Measurements from ENCODE around the gene PXDN.
A peak's percentile ranks its signal among the peaks of the same experiment; 100 is the strongest.
"Not testable (repeated sequence)": the region's sequence is repeated elsewhere in the genome, so short reads cannot be mapped to it uniquely, and the experiment has no call there.

PXDN gene

DNA sequence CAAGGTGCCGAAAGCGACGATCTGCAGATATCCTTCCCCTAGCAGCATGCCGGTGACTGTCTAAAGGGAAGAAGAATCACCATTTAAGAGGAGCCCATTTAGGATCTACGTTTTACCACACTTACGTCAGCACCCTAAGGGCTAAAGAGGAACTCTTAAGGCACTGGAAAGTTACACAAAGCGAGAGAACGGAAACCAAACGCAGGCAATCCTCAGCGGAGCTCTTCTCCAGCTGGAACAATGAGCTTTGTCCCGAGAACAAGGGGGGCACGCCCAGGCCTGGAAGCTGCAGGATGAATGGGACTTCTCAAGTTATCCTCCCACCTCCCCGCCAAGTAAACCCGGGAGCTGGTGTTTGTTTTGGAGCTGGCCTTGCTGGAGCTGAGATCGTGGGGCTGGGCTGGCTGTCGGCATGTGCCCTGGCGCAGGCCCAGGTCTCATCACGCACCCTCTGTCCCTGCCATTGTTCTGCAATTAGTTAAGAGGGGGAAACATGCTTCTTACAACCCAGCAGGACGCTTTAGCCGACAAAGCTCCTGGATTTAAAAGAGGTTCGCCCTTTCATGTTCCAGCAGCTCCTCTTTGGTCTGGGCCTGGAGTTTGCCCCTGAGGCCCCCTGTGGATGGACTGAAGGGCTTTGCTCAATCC is 36.4 kb downstream of the PXDN start:
- peak; percentile 91 for DNase-seq (ENCODE audit: low read depth, low spot score)
- TF ChIP-seq, protein P1, sequence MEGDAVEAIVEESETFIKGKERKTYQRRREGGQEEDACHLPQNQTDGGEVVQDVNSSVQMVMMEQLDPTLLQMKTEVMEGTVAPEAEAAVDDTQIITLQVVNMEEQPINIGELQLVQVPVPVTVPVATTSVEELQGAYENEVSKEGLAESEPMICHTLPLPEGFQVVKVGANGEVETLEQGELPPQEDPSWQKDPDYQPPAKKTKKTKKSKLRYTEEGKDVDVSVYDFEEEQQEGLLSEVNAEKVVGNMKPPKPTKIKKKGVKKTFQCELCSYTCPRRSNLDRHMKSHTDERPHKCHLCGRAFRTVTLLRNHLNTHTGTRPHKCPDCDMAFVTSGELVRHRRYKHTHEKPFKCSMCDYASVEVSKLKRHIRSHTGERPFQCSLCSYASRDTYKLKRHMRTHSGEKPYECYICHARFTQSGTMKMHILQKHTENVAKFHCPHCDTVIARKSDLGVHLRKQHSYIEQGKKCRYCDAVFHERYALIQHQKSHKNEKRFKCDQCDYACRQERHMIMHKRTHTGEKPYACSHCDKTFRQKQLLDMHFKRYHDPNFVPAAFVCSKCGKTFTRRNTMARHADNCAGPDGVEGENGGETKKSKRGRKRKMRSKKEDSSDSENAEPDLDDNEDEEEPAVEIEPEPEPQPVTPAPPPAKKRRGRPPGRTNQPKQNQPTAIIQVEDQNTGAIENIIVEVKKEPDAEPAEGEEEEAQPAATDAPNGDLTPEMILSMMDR (IDR thresholded peaks at IDR 0.05; ENCODE audit: low read depth, low read length): no peak
- in situ Hi-C loops (cut with HindIII; ENCODE audit: low sequenced_read_pairs): no loop called here

DNA sequence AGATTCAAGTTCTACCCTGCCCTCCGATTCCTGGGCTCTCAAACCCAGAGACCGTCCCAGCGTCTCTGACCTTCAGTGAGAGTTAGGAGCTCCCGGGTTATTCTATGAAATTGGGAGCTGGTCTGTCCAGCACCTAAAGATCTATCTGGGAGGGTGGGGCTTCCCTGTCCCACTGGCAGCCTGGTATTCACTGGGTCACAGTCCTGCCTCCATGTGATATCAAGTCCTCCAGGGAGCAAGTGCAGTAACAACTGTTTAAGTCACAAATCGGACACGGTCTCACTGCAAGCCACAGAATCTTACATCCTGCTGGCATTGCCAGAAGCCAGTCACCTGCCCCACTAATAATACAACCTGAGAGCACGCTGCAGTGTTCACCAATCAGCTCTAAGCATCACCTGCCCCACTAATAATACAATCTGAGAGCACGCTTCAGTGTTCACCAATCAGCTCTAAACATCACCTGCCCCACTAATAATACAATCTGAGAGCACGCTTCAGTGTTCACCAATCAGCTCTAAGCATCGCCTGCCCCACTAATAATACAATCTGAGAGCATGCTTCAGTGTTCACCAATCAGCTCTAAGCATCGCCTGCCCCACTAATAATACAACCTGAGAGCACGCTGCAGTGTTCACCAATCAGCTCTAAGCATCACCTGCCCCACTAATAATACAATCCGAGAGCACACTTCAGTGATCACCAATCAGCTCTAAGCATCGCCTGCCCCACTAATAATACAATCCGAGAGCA is 38.0 kb downstream of the PXDN start:
- DNase-seq (ENCODE audit: low read depth, low spot score); in situ Hi-C loops (cut with HindIII; ENCODE audit: low sequenced_read_pairs); H3K4me3 ChIP-seq (ENCODE audit: low read depth, low read length): not testable (repeated sequence)

More for the DNA sequence above, 36.4 kb downstream of the PXDN start:
- H3K4me3 ChIP-seq (ENCODE audit: low read depth, low read length): no peak overlapping the region

DNA sequence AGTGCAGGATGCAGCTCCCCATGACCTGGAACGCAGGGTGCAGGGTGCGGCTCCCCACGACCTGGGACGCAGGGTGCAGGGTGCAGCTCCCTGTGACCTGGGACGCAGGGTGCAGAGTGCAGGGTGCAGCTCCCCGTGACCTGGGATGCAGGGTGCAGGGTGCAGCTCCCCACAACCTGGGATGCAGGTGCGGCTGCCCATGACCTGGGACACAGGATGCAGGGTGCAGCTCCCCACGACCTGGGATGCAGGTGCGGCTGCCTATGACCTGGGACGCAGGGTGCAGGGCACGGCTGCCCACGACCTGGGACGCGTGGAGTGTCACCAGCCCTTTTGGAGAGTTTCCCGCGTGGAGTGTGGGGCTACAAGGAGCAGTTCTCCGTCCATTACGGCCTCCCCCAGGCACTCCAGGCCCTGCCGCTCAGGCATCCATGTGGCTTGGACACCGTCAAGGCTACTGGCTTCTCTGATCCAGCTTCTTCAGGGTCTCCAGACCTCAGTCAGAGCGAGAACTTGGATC is 38.7 kb downstream of the PXDN start:
- in situ Hi-C loops (cut with HindIII; ENCODE audit: low sequenced_read_pairs): no loop called here
- DNase-seq (ENCODE audit: low read depth, low spot score): no peak
- no peak overlapping the region for H3K4me3 ChIP-seq (ENCODE audit: low read depth, low read length)
- TF ChIP-seq, protein P1 (IDR thresholded peaks at IDR 0.05; ENCODE audit: low read depth, low read length): no peak

DNA sequence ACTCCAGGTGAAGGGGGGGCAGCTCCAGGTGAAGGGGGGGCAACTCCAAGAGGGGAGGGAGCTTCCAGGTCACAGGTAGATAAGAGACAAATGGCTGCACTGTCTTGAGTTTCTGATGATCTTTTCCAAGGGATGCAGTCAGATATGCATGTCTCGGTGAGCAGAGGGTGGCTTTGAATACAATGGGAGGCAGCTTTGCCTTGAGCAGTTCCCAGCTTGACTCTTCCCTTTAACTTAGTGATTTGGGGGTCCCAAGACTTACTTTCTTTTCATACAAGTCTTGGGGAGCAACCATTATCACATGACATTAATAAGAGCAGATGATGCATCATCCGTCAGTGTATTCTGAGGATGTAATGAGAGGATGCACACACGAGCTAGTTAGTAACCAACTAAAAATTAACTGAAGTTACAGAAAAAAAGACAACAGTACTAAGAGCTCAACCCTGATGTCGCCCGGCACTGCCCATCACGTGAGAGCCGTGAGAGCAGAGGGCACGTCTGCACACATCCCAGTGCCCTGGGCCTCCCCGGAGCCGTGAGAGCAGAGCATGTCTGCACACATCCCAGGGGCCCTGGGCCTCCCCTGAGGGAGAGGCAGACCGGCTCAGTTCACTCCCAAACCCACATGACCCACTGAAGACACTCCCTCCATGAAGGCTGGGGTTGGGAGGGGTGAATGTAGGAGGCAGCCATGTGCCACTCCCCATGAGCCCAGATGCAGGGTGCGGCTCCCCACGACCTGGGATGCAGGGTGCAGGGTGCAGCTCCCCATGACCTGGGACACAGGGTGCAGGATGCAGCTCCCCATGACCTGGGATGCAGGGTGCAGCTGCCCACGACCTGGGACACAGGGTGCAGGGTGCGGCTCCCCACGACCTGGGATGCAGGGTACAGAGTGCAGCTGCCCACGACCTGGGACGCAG is 39.4 kb downstream of the PXDN start:
- TF ChIP-seq, protein P1 (IDR thresholded peaks at IDR 0.05; ENCODE audit: low read depth, low read length): no peak
- H3K4me3 ChIP-seq (ENCODE audit: low read depth, low read length): no peak overlapping the region
- in situ Hi-C loops (cut with HindIII; ENCODE audit: low sequenced_read_pairs): no loop called here

DNA sequence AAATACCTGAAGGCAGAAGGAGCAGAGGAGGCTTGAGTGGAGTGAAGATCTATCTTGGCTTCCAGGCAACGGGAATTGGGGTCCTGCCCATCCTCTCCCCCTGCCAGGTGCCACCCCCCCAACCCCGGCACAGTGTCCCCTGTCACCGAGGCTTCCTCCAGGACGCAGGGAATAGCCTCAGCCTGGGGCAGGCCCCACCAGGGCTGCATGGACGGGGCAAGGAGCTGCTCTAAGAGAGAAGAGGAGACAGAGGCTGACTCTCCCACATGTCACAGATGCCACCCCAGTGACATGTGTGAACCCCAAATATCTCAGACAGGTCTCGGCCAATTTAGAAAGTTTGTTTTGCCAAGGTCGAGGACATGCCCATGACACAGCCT is 42.1 kb downstream of the PXDN start:
- DNase-seq (ENCODE audit: low read depth, low spot score): no peak
- H3K4me3 ChIP-seq (ENCODE audit: low read depth, low read length): no peak overlapping the region
- in situ Hi-C loops (cut with HindIII; ENCODE audit: low sequenced_read_pairs): no loop called here
- TF ChIP-seq, protein P1 (IDR thresholded peaks at IDR 0.05; ENCODE audit: low read depth, low read length): no peak

More for the DNA sequence above, 39.4 kb downstream of the PXDN start:
- DNase-seq (ENCODE audit: low read depth, low spot score): no peak

DNA sequence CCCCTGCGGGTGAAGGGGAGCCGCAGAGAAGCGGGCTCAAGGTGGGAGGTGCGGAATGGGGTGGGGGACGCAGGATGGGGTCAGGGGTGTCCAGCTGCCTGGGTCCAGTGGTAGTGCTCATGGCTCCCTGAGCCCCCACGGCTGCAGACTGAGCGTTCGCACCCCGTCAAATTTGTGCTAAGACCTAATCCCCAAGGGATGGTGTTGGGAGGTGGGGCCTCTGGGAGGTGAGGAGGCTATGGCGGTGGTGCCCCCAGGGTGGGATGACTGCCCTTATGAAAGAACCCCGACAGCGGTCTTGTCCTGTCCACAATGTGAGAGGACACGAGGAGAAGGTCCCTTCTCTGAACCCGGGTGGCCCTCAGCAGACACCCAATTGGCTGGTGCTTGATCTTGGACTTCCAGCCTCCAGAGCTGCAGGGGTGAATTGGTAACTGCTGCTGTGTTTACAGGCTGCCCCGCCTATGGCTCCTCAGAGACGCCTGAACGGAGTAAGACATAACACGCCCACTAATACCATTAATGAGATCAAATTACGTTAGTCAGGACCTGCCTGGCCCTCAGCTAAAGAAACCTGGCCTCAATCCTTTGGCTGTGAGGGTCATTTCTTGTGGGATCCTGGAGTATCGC is 42.6 kb downstream of the PXDN start:
- in situ Hi-C loops (cut with HindIII; ENCODE audit: low sequenced_read_pairs): no loop called here
- H3K4me3 ChIP-seq (ENCODE audit: low read depth, low read length): no peak overlapping the region
- TF ChIP-seq, protein P1 (IDR thresholded peaks at IDR 0.05; ENCODE audit: low read depth, low read length): no peak
- DNase-seq (ENCODE audit: low read depth, low spot score): peak; percentile 22
